Gastrocnemius medialis (tissue), 4 donors: ENCODE data around the gene OR52M1.

ENCODE experiments used
- CTCF ChIP-seq, 5 experiments: fragments of 450-650 bp in 3 of 5; fragments of 200-600 bp in 2 of 5; sonication (generic) in 2 of 5; IDR thresholded peaks in 4 of 5; conservative IDR thresholded peaks in 1 of 5; 1 replicate in 4 of 5; 2 replicates in 1 of 5; pipeline ENCODE4 v1.5.1; 2016 to 2019; ENCODE audit warnings: antibody characterized with exemption in 5 of 5, mild to moderate bottlenecking in 3 of 5, moderate library complexity in 3 of 5
- POLR2A ChIP-seq, 2 donors: fragments of 450-650 bp; IDR thresholded peaks; one replicate each; pipeline ENCODE4 v1.6.1; 2017; ENCODE audit warnings: antibody characterized with exemption in 2 of 2, mild to moderate bottlenecking in 2 of 2, moderate library complexity in 2 of 2

GRCh38 chr11:4496557-4497248 lies 48.3 kb upstream of the OR52M1 start:
- TF ChIP-seq CTCF (IDR thresholded peaks at IDR 0.05 in 4 of 5, conservative IDR thresholded peaks at IDR 0.05 in 1 of 5), result no peak
- TF ChIP-seq POLR2A (IDR thresholded peaks at IDR 0.05), result no peak
